ENCODE measurements around the gene SORCS2. TPM values are rescaled to one million over a fixed set of nuclear protein-coding genes. Genes with fewer than 3 reads are reported as not detected.

Gene SORCS2
- total RNA-seq, 1 experiment from 2014 or later, result not detected

- in situ Hi-C loops (cut with HindIII; ENCODE audit: low sequenced_read_pairs), result no loop called here
- DNase-seq (ENCODE audit: low spot score), result no peak
These were observed 132.3 kb downstream of the SORCS2 start for GRCh38 chr4:7324651-7325121.

GRCh38 chr4:7325541-7325940 is 133.2 kb downstream of the SORCS2 start:
- DNase-seq (ENCODE audit: low spot score), result no peak
- in situ Hi-C loops (cut with HindIII; ENCODE audit: low sequenced_read_pairs), result no loop called here

- in situ Hi-C loops (cut with HindIII; ENCODE audit: low sequenced_read_pairs), result no loop called here
- no peak for DNase-seq (ENCODE audit: low spot score)
These were observed 134.0 kb downstream of the SORCS2 start for GRCh38 chr4:7326306-7326692.

- DNase-seq (ENCODE audit: low spot score), result no peak
- in situ Hi-C loops (cut with HindIII; ENCODE audit: low sequenced_read_pairs), result no loop called here
These were observed 134.5 kb downstream of the SORCS2 start for GRCh38 chr4:7326693-7327340.

GRCh38 chr4:7327341-7327885 is 135.1 kb downstream of the SORCS2 start:
- in situ Hi-C loops (cut with HindIII; ENCODE audit: low sequenced_read_pairs), result no loop called here
- no peak for DNase-seq (ENCODE audit: low spot score)

GRCh38 chr4:7328162-7328912 is 136.0 kb downstream of the SORCS2 start:
- DNase-seq (ENCODE audit: low spot score), result no peak
- in situ Hi-C loops (cut with HindIII; ENCODE audit: low sequenced_read_pairs), result no loop called here

- DNase-seq (ENCODE audit: low spot score), result peak; percentile 64
- in situ Hi-C loops (cut with HindIII; ENCODE audit: low sequenced_read_pairs), result no loop called here
These were observed 136.7 kb downstream of the SORCS2 start for GRCh38 chr4:7328913-7329638.

GRCh38 chr4:7330031-7330596 is 137.8 kb downstream of the SORCS2 start:
- DNase-seq (ENCODE audit: low spot score), result no peak
- in situ Hi-C loops (cut with HindIII; ENCODE audit: low sequenced_read_pairs), result no loop called here

- no peak for DNase-seq (ENCODE audit: low spot score)
- in situ Hi-C loops (cut with HindIII; ENCODE audit: low sequenced_read_pairs), result no loop called here
These were observed 138.7 kb downstream of the SORCS2 start for GRCh38 chr4:7330811-7331681.

GRCh38 chr4:7331682-7332000 is 139.3 kb downstream of the SORCS2 start:
- in situ Hi-C loops (cut with HindIII; ENCODE audit: low sequenced_read_pairs), result no loop called here
- no peak for DNase-seq (ENCODE audit: low spot score)

GRCh38 chr4:7332216-7333023 is 140.1 kb downstream of the SORCS2 start:
- in situ Hi-C loops (cut with HindIII; ENCODE audit: low sequenced_read_pairs), result no loop called here

GRCh38 chr4:7333024-7333780 is 140.9 kb downstream of the SORCS2 start:
- DNase-seq (ENCODE audit: low spot score), result no peak
- in situ Hi-C loops (cut with HindIII; ENCODE audit: low sequenced_read_pairs), result no loop called here

More at GRCh38 chr4:7332216-7333023, 140.1 kb downstream of the SORCS2 start:
- DNase-seq (ENCODE audit: low spot score), result no peak

- DNase-seq (ENCODE audit: low spot score), result no peak
- in situ Hi-C loops (cut with HindIII; ENCODE audit: low sequenced_read_pairs), result no loop called here
These were observed 141.6 kb downstream of the SORCS2 start for GRCh38 chr4:7333801-7334421.

- in situ Hi-C loops (cut with HindIII; ENCODE audit: low sequenced_read_pairs), result no loop called here
- no peak for DNase-seq (ENCODE audit: low spot score)
These were observed 142.4 kb downstream of the SORCS2 start for GRCh38 chr4:7334521-7335275.

- in situ Hi-C loops (cut with HindIII; ENCODE audit: low sequenced_read_pairs), result no loop called here
- DNase-seq (ENCODE audit: low spot score), result no peak
These were observed 143.2 kb downstream of the SORCS2 start for GRCh38 chr4:7335344-7336066.

Data from G401 (cell line).